Measurements from ENCODE around the gene MYLK4. TPM values are rescaled to one million over a fixed set of nuclear protein-coding genes. Genes with fewer than 3 reads are reported as not detected.

The MYLK4 gene
- total and polyA plus RNA-seq, 2 of the 13 experiments (the other 11 are each of a cell fraction or from before 2014, with no cell fraction given) = 0.26 to 0.29 TPM

DNA sequence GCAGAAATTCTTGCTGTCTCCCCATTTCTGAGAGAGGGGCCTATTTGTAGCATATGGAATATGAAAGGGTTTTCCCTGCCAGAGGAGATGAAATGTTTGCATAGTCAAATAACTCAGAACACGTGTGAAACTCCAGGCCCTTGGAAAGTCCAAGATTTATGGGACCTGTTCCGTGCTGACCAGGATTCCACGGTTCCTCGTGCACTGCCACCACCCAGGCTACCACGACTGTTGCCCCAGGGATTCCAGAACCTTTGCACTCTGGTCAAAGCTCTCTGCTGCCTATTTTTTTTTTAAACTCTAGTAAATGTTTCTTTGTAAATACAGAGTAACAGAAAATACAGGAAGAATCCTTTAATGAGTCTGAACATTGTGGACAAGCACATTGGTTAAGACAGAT, 35.0 kb downstream of the MYLK4 start (continued):
- TF ChIP-seq, protein P1, sequence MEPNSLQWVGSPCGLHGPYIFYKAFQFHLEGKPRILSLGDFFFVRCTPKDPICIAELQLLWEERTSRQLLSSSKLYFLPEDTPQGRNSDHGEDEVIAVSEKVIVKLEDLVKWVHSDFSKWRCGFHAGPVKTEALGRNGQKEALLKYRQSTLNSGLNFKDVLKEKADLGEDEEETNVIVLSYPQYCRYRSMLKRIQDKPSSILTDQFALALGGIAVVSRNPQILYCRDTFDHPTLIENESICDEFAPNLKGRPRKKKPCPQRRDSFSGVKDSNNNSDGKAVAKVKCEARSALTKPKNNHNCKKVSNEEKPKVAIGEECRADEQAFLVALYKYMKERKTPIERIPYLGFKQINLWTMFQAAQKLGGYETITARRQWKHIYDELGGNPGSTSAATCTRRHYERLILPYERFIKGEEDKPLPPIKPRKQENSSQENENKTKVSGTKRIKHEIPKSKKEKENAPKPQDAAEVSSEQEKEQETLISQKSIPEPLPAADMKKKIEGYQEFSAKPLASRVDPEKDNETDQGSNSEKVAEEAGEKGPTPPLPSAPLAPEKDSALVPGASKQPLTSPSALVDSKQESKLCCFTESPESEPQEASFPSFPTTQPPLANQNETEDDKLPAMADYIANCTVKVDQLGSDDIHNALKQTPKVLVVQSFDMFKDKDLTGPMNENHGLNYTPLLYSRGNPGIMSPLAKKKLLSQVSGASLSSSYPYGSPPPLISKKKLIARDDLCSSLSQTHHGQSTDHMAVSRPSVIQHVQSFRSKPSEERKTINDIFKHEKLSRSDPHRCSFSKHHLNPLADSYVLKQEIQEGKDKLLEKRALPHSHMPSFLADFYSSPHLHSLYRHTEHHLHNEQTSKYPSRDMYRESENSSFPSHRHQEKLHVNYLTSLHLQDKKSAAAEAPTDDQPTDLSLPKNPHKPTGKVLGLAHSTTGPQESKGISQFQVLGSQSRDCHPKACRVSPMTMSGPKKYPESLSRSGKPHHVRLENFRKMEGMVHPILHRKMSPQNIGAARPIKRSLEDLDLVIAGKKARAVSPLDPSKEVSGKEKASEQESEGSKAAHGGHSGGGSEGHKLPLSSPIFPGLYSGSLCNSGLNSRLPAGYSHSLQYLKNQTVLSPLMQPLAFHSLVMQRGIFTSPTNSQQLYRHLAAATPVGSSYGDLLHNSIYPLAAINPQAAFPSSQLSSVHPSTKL (CRISPR knock-in tag; IDR thresholded peaks at IDR 0.05) = 0 out of 2 replicates have a peak, but pooled peaks have one; percentile 25
- TF ChIP-seq FOXK1 (CRISPR knock-in tag; IDR thresholded peaks at IDR 0.05; ENCODE audit: borderline replicate concordance, low read depth) = no peak
- TF ChIP-seq HNF4G (IDR thresholded peaks at IDR 0.05; ENCODE audit: borderline replicate concordance, low read depth, low read length) = peak; percentile 64; the same call in 1 of the 2 replicates
- TF ChIP-seq HNF4G (CRISPR knock-in tag; IDR thresholded peaks at IDR 0.05; ENCODE audit: borderline replicate concordance, low read depth) = no peak
- TF ChIP-seq, protein P2, sequence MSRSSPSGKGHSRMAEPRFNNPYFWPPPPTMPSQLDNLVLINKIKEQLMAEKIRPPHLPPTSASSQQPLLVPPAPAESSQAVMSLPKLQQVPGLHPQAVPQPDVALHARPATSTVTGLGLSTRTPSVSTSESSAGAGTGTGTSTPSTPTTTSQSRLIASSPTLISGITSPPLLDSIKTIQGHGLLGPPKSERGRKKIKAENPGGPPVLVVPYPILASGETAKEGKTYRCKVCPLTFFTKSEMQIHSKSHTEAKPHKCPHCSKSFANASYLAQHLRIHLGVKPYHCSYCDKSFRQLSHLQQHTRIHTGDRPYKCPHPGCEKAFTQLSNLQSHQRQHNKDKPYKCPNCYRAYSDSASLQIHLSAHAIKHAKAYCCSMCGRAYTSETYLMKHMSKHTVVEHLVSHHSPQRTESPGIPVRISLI (CRISPR knock-in tag; IDR thresholded peaks at IDR 0.05; ENCODE audit: borderline replicate concordance) = peak; percentile 61; the same call in 1 of the 2 replicates
- TF ChIP-seq, protein P3, sequence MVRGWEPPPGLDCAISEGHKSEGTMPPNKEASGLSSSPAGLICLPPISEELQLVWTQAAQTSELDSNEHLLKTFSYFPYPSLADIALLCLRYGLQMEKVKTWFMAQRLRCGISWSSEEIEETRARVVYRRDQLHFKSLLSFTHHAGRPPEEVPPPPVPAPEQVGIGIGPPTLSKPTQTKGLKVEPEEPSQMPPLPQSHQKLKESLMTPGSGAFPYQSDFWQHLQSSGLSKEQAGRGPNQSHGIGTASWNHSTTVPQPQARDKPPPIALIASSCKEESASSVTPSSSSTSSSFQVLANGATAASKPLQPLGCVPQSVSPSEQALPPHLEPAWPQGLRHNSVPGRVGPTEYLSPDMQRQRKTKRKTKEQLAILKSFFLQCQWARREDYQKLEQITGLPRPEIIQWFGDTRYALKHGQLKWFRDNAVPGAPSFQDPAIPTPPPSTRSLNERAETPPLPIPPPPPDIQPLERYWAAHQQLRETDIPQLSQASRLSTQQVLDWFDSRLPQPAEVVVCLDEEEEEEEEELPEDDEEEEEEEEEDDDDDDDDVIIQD (CRISPR knock-in tag; IDR thresholded peaks at IDR 0.05; ENCODE audit: low read depth) = peak; percentile 50; the same call in 1 of the 2 replicates
- 0 out of 2 replicates have a peak, but pooled peaks have one; percentile 36 for TF ChIP-seq RNF2 (conservative IDR thresholded peaks at IDR 0.05; ENCODE audit: low read depth)
- no peak for TF ChIP-seq ZFP36 (IDR thresholded peaks at IDR 0.05; ENCODE audit: borderline replicate concordance, low read depth, low read length, partially characterized antibody)
- TF ChIP-seq ZMYM4 (CRISPR knock-in tag; IDR thresholded peaks at IDR 0.05) = 0 out of 2 replicates have a peak, but pooled peaks have one; percentile 33
- no peak for TF ChIP-seq CHD2 (IDR thresholded peaks at IDR 0.05; ENCODE audit: low read depth, low read length)
- TF ChIP-seq CREB1 (IDR thresholded peaks at IDR 0.05) = no peak
- TF ChIP-seq CREB1 (CRISPR knock-in tag; IDR thresholded peaks at IDR 0.05) = peak; percentile 34; the same call in 1 of the 2 replicates
- TF ChIP-seq ZNF33A (CRISPR knock-in tag; IDR thresholded peaks at IDR 0.05; ENCODE audit: borderline replicate concordance) = no peak
- TF ChIP-seq, protein P4, sequence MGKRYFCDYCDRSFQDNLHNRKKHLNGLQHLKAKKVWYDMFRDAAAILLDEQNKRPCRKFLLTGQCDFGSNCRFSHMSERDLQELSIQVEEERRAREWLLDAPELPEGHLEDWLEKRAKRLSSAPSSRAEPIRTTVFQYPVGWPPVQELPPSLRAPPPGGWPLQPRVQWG (CRISPR knock-in tag; IDR thresholded peaks at IDR 0.05; ENCODE audit: borderline replicate concordance, low read depth) = no peak
- TF ChIP-seq, protein P5, sequence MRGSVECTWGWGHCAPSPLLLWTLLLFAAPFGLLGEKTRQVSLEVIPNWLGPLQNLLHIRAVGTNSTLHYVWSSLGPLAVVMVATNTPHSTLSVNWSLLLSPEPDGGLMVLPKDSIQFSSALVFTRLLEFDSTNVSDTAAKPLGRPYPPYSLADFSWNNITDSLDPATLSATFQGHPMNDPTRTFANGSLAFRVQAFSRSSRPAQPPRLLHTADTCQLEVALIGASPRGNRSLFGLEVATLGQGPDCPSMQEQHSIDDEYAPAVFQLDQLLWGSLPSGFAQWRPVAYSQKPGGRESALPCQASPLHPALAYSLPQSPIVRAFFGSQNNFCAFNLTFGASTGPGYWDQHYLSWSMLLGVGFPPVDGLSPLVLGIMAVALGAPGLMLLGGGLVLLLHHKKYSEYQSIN (CRISPR knock-in tag; IDR thresholded peaks at IDR 0.05; ENCODE audit: borderline replicate concordance) = no peak
- TF ChIP-seq HDAC1 (CRISPR knock-in tag; IDR thresholded peaks at IDR 0.05) = peak; percentile 45; the same call in 1 of the 2 replicates
- TF ChIP-seq ZNF543 (CRISPR knock-in tag; IDR thresholded peaks at IDR 0.05) = no peak
- TF ChIP-seq HNF4A (CRISPR knock-in tag; IDR thresholded peaks at IDR 0.05) = peak; percentile 68
- TF ChIP-seq RARA (CRISPR knock-in tag; IDR thresholded peaks at IDR 0.05) = no peak
- no peak for TF ChIP-seq FOXP1 (IDR thresholded peaks at IDR 0.05)
- 0 out of 2 replicates have a peak, but pooled peaks have one; percentile 18 for TF ChIP-seq FOXP1 (CRISPR knock-in tag; IDR thresholded peaks at IDR 0.05)
- no peak for TF ChIP-seq ZNF670 (CRISPR knock-in tag; IDR thresholded peaks at IDR 0.05; ENCODE audit: borderline replicate concordance)

Data from HepG2 (cell line).